WTC11 (cell line): ENCODE results near the gene KRT9. TPM values are rescaled to one million over a fixed set of nuclear protein-coding genes. Genes with fewer than 3 reads are reported as not detected.

Source experiments
- ATAC-seq: fragments of 200-7000 bp; cut with Tn5 transposase; 2 replicates; pipeline ENCODE4 v1.10.0; 2021; ENCODE audit warnings: mild to moderate bottlenecking, moderate library complexity
- CTCF ChIA-PET: fragments of 300-600 bp; sonication (Branson Sonifier 250); formaldehyde crosslinking; loops from one replicate; lab custom pipeline; 2021; ENCODE audit warnings: antibody characterized with exemption; lab: Charles Lee
- POLR2A ChIA-PET: fragments of 350-600 bp; sonication (Branson Sonifier 250); formaldehyde crosslinking; loops from one replicate; lab custom pipeline; 2021; ENCODE audit warnings: antibody characterized with exemption; lab: Charles Lee
- DNase-seq: peaks from one replicate; pipeline ENCODE4 v3.0.0; 2021; ENCODE audit warnings: low spot score
- H3K27ac Mint-ChIP-seq: 2 replicates; pipeline ENCODE4 v1.8.0; 2021; ENCODE audit warnings: mixed read lengths
- H3K27me3 Mint-ChIP-seq: 2 replicates; pipeline ENCODE4 v1.8.0; 2021; ENCODE audit warnings: low read depth, mild to moderate bottlenecking, moderate library complexity, mixed read lengths
- H3K36me3 Mint-ChIP-seq: 2 replicates; pipeline ENCODE4 v1.8.0; 2021; ENCODE audit warnings: mixed read lengths
- H3K4me1 Mint-ChIP-seq: 2 replicates; pipeline ENCODE4 v1.8.0; 2022; ENCODE audit warnings: mixed read lengths
- H3K4me3 Mint-ChIP-seq: 2 replicates; pipeline ENCODE4 v1.8.0; 2021; ENCODE audit warnings: mild to moderate bottlenecking, moderate library complexity, mixed read lengths
- H3K9me3 Mint-ChIP-seq: 2 replicates; pipeline ENCODE4 v1.8.0; 2021; ENCODE audit warnings: mixed read lengths
- AR ChIP-seq: fragments of 250-450 bp; sonication (Bioruptor Pico); IDR thresholded peaks from 2 replicates; pipeline ENCODE4 v1.9.0; 2021; ENCODE audit warnings: mild to moderate bottlenecking
- ATF1 ChIP-seq: sonication (generic); formaldehyde crosslinking; IDR thresholded peaks from 2 replicates; pipeline ENCODE4 v1.8.1; 2023; ENCODE audit warnings: mild to moderate bottlenecking, moderate library complexity, missing genetic modification reagents
- CBFB ChIP-seq: sonication (generic); formaldehyde crosslinking; IDR thresholded peaks from 2 replicates; pipeline ENCODE4 v1.8.1; 2022; ENCODE audit warnings: mild to moderate bottlenecking, low read depth, missing genetic modification reagents
- CTCF ChIP-seq: fragments of 200-600 bp; IDR thresholded peaks from 2 replicates; pipeline ENCODE4 v1.8.0; 2022; ENCODE audit warnings: antibody characterized with exemption
- ETV6 ChIP-seq: sonication (generic); formaldehyde crosslinking; IDR thresholded peaks from 2 replicates; pipeline ENCODE4 v1.8.1; 2022; ENCODE audit warnings: mild to moderate bottlenecking, missing genetic modification reagents
- FOXK1 ChIP-seq: sonication (generic); formaldehyde crosslinking; IDR thresholded peaks from 2 replicates; pipeline ENCODE4 v1.8.0; 2022; ENCODE audit warnings: mild to moderate bottlenecking, moderate library complexity, missing genetic modification reagents
- GTF2I ChIP-seq: fragments of 250-450 bp; sonication (Bioruptor Pico); conservative IDR thresholded peaks from 2 replicates; pipeline ENCODE4 v1.4.0; 2021; ENCODE audit warnings: mild to moderate bottlenecking
- MXD4 ChIP-seq: fragments of 250-450 bp; sonication (Bioruptor Pico); IDR thresholded peaks from 2 replicates; pipeline ENCODE4 v1.8.0; 2021; ENCODE audit warnings: mild to moderate bottlenecking, moderate library complexity, borderline replicate concordance
- NFATC4 ChIP-seq: fragments of 250-450 bp; sonication (Bioruptor Pico); IDR thresholded peaks from 2 replicates; pipeline ENCODE4 v1.9.0; 2021; ENCODE audit warnings: mild to moderate bottlenecking
- TEAD1 ChIP-seq: sonication (generic); formaldehyde crosslinking; IDR thresholded peaks from 2 replicates; pipeline ENCODE4 v1.8.0; 2022; ENCODE audit warnings: mild to moderate bottlenecking, missing genetic modification reagents
- TP53 ChIP-seq: sonication (generic); formaldehyde crosslinking; IDR thresholded peaks from 2 replicates; pipeline ENCODE4 v1.8.1; 2023; ENCODE audit warnings: mild to moderate bottlenecking, missing genetic modification reagents
- ZBTB43 ChIP-seq: sonication (generic); formaldehyde crosslinking; IDR thresholded peaks from 2 replicates; pipeline ENCODE4 v1.8.1; 2023; ENCODE audit warnings: mild to moderate bottlenecking, missing genetic modification reagents
- ZNF121 ChIP-seq: sonication (generic); formaldehyde crosslinking; IDR thresholded peaks from 2 replicates; pipeline ENCODE4 v1.8.0; 2023; ENCODE audit warnings: missing genetic modification reagents
- ZNF396 ChIP-seq: fragments of 250-450 bp; sonication (Bioruptor Pico); IDR thresholded peaks from 2 replicates; pipeline ENCODE4 v1.8.0; 2021; ENCODE audit warnings: mild to moderate bottlenecking, moderate library complexity, borderline replicate concordance
- ZNF416 ChIP-seq: fragments of 250-450 bp; sonication (Bioruptor Pico); IDR thresholded peaks from 2 replicates; pipeline ENCODE4 v1.9.0; 2021; ENCODE audit warnings: mild to moderate bottlenecking, inconsistent platforms
- total RNA-seq: library from RNA; stranded (reverse); gene quantifications from 3 replicates; pipeline ENCODE4 v1.2.3, GENCODE V29; 2021
- TF ChIP-seq, protein P1 (sequence below): sonication (generic); formaldehyde crosslinking; IDR thresholded peaks from 2 replicates; pipeline ENCODE4 v1.8.1; 2023; ENCODE audit warnings: mild to moderate bottlenecking, missing genetic modification reagents, moderate library complexity
- TF ChIP-seq, protein P2 (sequence below): sonication (generic); formaldehyde crosslinking; IDR thresholded peaks from 2 replicates; pipeline ENCODE4 v1.8.1; 2023; ENCODE audit warnings: mild to moderate bottlenecking, missing genetic modification reagents, borderline replicate concordance

The KRT9 gene
- total RNA-seq, 1 experiment from 2014 or later = not detected

- ATAC-seq (no peak), DNase-seq (no peak)
These were observed 20.9 kb upstream of the KRT9 start for GRCh38 chr17:41592601-41593305.

DNA sequence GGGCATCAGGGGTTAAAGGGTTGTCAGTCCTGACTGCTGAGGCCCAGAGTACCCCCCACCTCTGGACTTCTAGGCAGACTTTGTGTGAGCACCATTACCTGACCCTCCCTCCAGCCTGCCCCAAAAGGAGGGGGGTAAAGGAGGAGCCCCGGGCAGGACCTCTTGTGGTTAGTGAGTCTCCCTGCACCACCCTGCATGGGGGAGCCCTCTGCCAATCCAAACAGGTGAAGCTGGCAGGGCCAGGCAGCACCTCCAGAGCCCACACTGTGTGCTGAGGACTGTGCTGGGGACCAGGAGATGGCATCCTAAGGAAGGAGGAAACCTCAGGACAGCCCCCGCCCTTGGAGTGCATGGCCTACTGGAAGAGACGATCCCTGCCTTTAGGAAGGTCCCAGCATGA lies 17.4 kb upstream of the KRT9 start:
- DNase-seq = no peak
- H3K36me3 Mint-ChIP-seq = no peaks in the 10 kb centered on the region
- TF ChIP-seq MXD4 (CRISPR knock-in tag) (no peak), ATF1 (CRISPR knock-in tag) (no peak), TP53 (CRISPR knock-in tag) (no peak), AR (no peak), CBFB (CRISPR knock-in tag) (no peak), TEAD1 (CRISPR knock-in tag) (no peak)
- CTCF ChIA-PET = interaction anchor here (1.6 to 1.7 kb wide), 2 partner anchors 10 to 59 kb away, joined by 5 to 6 read pairs; no protein-coding TSS in a partner anchor
- H3K27ac Mint-ChIP-seq = no peak overlapping the region
- ATAC-seq = peak; percentile 39; the same call in 1 of the 2 replicates
- H3K4me3 Mint-ChIP-seq = no peak overlapping the region
- H3K9me3 Mint-ChIP-seq = no peaks in the 10 kb centered on the region
- POLR2A ChIA-PET = no interaction called here
- no peaks in the 10 kb centered on the region for H3K27me3 Mint-ChIP-seq
- peaks cover 3% of the 10 kb centered on the region for H3K4me1 Mint-ChIP-seq

More at GRCh38 chr17:41592601-41593305, 20.9 kb upstream of the KRT9 start:
- CTCF ChIA-PET = interaction anchor here (1.1 to 3.5 kb wide), 8 partner anchors 14 to 73 kb away, joined by 3 to 15 read pairs (median 8); no protein-coding TSS in a partner anchor
- Mint-ChIP-seq H3K9me3 (0 out of 2 replicates have a peak, but pooled peaks cover 1% of the 10 kb centered on the region), H3K36me3 (no peaks in the 10 kb centered on the region), H3K27me3 (no peaks in the 10 kb centered on the region; the same call in 1 of the 2 replicates), H3K27ac (no peak overlapping the region)
- TF ChIP-seq ZNF416 (CRISPR knock-in tag) = no peak
- TF ChIP-seq, protein P1, sequence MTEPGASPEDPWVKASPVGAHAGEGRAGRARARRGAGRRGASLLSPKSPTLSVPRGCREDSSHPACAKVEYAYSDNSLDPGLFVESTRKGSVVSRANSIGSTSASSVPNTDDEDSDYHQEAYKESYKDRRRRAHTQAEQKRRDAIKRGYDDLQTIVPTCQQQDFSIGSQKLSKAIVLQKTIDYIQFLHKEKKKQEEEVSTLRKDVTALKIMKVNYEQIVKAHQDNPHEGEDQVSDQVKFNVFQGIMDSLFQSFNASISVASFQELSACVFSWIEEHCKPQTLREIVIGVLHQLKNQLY (CRISPR knock-in tag) = no peak
- no peak for TF ChIP-seq FOXK1 (CRISPR knock-in tag)
- TF ChIP-seq ZNF396 = no peak
- TF ChIP-seq ETV6 (CRISPR knock-in tag) = no peak
- TF ChIP-seq, protein P2, sequence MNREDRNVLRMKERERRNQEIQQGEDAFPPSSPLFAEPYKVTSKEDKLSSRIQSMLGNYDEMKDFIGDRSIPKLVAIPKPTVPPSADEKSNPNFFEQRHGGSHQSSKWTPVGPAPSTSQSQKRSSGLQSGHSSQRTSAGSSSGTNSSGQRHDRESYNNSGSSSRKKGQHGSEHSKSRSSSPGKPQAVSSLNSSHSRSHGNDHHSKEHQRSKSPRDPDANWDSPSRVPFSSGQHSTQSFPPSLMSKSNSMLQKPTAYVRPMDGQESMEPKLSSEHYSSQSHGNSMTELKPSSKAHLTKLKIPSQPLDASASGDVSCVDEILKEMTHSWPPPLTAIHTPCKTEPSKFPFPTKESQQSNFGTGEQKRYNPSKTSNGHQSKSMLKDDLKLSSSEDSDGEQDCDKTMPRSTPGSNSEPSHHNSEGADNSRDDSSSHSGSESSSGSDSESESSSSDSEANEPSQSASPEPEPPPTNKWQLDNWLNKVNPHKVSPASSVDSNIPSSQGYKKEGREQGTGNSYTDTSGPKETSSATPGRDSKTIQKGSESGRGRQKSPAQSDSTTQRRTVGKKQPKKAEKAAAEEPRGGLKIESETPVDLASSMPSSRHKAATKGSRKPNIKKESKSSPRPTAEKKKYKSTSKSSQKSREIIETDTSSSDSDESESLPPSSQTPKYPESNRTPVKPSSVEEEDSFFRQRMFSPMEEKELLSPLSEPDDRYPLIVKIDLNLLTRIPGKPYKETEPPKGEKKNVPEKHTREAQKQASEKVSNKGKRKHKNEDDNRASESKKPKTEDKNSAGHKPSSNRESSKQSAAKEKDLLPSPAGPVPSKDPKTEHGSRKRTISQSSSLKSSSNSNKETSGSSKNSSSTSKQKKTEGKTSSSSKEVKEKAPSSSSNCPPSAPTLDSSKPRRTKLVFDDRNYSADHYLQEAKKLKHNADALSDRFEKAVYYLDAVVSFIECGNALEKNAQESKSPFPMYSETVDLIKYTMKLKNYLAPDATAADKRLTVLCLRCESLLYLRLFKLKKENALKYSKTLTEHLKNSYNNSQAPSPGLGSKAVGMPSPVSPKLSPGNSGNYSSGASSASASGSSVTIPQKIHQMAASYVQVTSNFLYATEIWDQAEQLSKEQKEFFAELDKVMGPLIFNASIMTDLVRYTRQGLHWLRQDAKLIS (CRISPR knock-in tag) = no peak
- no peak for TF ChIP-seq ZBTB43
- no peak for TF ChIP-seq CTCF
- TF ChIP-seq CBFB (CRISPR knock-in tag) = no peak
- TF ChIP-seq ZNF121 = no peak
- no peak for TF ChIP-seq NFATC4 (CRISPR knock-in tag)
- no peak for TF ChIP-seq GTF2I (CRISPR knock-in tag)
- TF ChIP-seq, all 79 proteins: peak for 0
- peaks cover 3% of the 10 kb centered on the region for H3K4me1 Mint-ChIP-seq
- POLR2A ChIA-PET = no interaction called here
- H3K4me3 Mint-ChIP-seq = no peak overlapping the region
